Common myeloid progenitor, CD34-positive (primary cell): ENCODE measurements around the gene EZR.

Experiments used
- CTCF ChIA-PET: fragments of 350-600 bp; sonication (Branson Sonifier 250); formaldehyde crosslinking; loops from one replicate; lab custom pipeline; 2021; ENCODE audit warnings: antibody characterized with exemption; lab: Charles Lee
- POLR2A ChIA-PET: fragments of 350-600 bp; sonication (Branson Sonifier 250); formaldehyde crosslinking; loops from one replicate; lab custom pipeline; 2021; ENCODE audit warnings: antibody characterized with exemption; lab: Charles Lee
- DNase-seq, 3 donors: peaks; one replicate each; pipeline versions ENCODE4 v3.0.0 to v3.0.0-alpha.2; 2013
- H3K27ac ChIP-seq, 2 experiments: 1 replicate in 1 of 2; 2 replicates in 1 of 2; pipeline ENCODE4 v1.7.0; 2013; ENCODE audit warnings: inconsistent platforms in 2 of 2, low read length in 2 of 2, mild to moderate bottlenecking in 2 of 2, low read depth in 1 of 2, moderate library complexity in 1 of 2; ENCODE audit not compliant: severe bottlenecking in 2 of 2, insufficient read depth in 1 of 2, poor library complexity in 1 of 2
- H3K27me3 ChIP-seq, 5 experiments: replicated peaks in 2 of 5; 1 replicate in 3 of 5; 2 replicates in 2 of 5; pipeline versions ENCODE4 v1.6.1 to v1.7.0; 2013; ENCODE audit warnings: low read length in 4 of 5, mild to moderate bottlenecking in 2 of 5, moderate library complexity in 2 of 5, inconsistent platforms in 1 of 5; ENCODE audit not compliant: insufficient read depth in 5 of 5, control insufficient read depth in 4 of 5
- H3K36me3 ChIP-seq, 4 experiments: 1 replicate in 2 of 4; 2 replicates in 2 of 4; pipeline versions ENCODE4 v1.6.1 to v1.7.0; 2013; ENCODE audit warnings: low read length in 3 of 4, control low read depth in 1 of 4, mild to moderate bottlenecking in 1 of 4; ENCODE audit not compliant: control insufficient read depth in 4 of 4, insufficient read depth in 4 of 4
- H3K4me1 ChIP-seq, 4 experiments: 1 replicate in 3 of 4; 2 replicates in 1 of 4; pipeline versions ENCODE4 v1.6.1 to v1.7.1; 2013; ENCODE audit warnings: low read length in 3 of 4, mild to moderate bottlenecking in 3 of 4, control low read depth in 1 of 4, inconsistent platforms in 1 of 4, moderate library complexity in 1 of 4; ENCODE audit not compliant: control insufficient read depth in 4 of 4, insufficient read depth in 4 of 4; ENCODE audit errors: control extremely low read depth in 1 of 4
- H3K4me3 ChIP-seq, 7 experiments: 1 replicate in 4 of 7; 2 replicates in 3 of 7; pipeline versions ENCODE4 v1.5.1 to v1.7.0; 2013; ENCODE audit warnings: mild to moderate bottlenecking in 7 of 7, low read length in 6 of 7, moderate library complexity in 6 of 7, inconsistent platforms in 2 of 7, low read depth in 2 of 7, control low read depth in 1 of 7; ENCODE audit not compliant: insufficient read depth in 4 of 7, control insufficient read depth in 1 of 7; ENCODE audit errors: extremely low read depth in 1 of 7
- H3K9me3 ChIP-seq, 5 experiments: 1 replicate in 4 of 5; 2 replicates in 1 of 5; pipeline versions ENCODE4 v1.6.1 to v1.7.1; 2013; ENCODE audit warnings: low read length in 4 of 5, mild to moderate bottlenecking in 2 of 5, inconsistent platforms in 1 of 5, low read depth in 1 of 5, moderate library complexity in 1 of 5; ENCODE audit not compliant: control insufficient read depth in 4 of 5, insufficient read depth in 2 of 5; ENCODE audit errors: control extremely low read depth in 1 of 5
- WGBS: methylation state at CpG from one replicate; pipeline ENCODE4 v1.1.5; 2013; ENCODE audit not compliant: insufficient coverage; 5-methylcytosine and 5-hydroxymethylcytosine counted together

EZR gene

GRCh38 chr6:158783167-158783450, 36.1 kb downstream of the EZR start:
- ChIA-PET POLR2A (no interaction called here), CTCF (interaction anchor here (0.7 to 4.0 kb wide), 2 partner anchors 14 to 190 kb away, joined by 3 to 19 read pairs; no protein-coding TSS in a partner anchor)
- Histone ChIP-seq H3K4me1 (no peaks in the 10 kb centered on the region), H3K36me3 (peaks cover 21 to 91% (median 62%) of the 10 kb centered on the region in 4 experiments), H3K27ac (no peak overlapping the region), H3K27me3 (no peaks in the 10 kb centered on the region), H3K9me3 (no peaks in the 10 kb centered on the region), H3K4me3 (no peak overlapping the region)
- WGBS: no CpG with 5 or more reads among the region's 4 CpGs
- no peak for DNase-seq

- Histone ChIP-seq H3K36me3 (peaks cover 17 to 91% (median 59%) of the 10 kb centered on the region in 4 experiments), H3K9me3 (no peaks in the 10 kb centered on the region), H3K27me3 (no peaks in the 10 kb centered on the region), H3K4me3 (no peak overlapping the region), H3K27ac (no peak overlapping the region), H3K4me1 (no peaks in the 10 kb centered on the region)
- DNase-seq: no peak
- ChIA-PET CTCF (interaction anchor here (0.7 to 4.0 kb wide), 2 partner anchors 14 to 191 kb away, joined by 3 to 19 read pairs; no protein-coding TSS in a partner anchor), POLR2A (no interaction called here)
- 95% methylated on average over 9 of the region's 11 CpGs for WGBS
These were observed 36.6 kb downstream of the EZR start for GRCh38 chr6:158782432-158783166.

GRCh38 chr6:158781692-158782373, 37.3 kb downstream of the EZR start:
- WGBS: 93% methylated on average over 19 of the region's 19 CpGs
- Histone ChIP-seq H3K9me3 (no peaks in the 10 kb centered on the region), H3K4me1 (no peaks in the 10 kb centered on the region), H3K36me3 (peaks cover 12 to 91% (median 59%) of the 10 kb centered on the region in 4 experiments), H3K27me3 (no peaks in the 10 kb centered on the region), H3K27ac (no peak overlapping the region), H3K4me3 (no peak overlapping the region)
- POLR2A ChIA-PET: no interaction called here
- CTCF ChIA-PET: interaction anchor here (1.7 to 4.0 kb wide), 2 partner anchors 10 to 13 kb away, joined by 5 to 19 read pairs; no protein-coding TSS in a partner anchor
- DNase-seq: no peak

GRCh38 chr6:158780988-158781691, 38.0 kb downstream of the EZR start:
- H3K4me1 ChIP-seq: no peaks in the 10 kb centered on the region
- 89% methylated on average over 11 of the region's 11 CpGs for WGBS
- peaks cover 16 to 91% (median 59%) of the 10 kb centered on the region in 4 experiments for H3K36me3 ChIP-seq
- H3K27me3 ChIP-seq: no peaks in the 10 kb centered on the region
- H3K27ac ChIP-seq: no peak overlapping the region
- DNase-seq: no peak
- CTCF ChIA-PET: interaction anchor here (0.8 to 4.0 kb wide), 3 partner anchors 8 to 12 kb away, joined by 4 to 19 read pairs (median 5); no protein-coding TSS in a partner anchor
- H3K9me3 ChIP-seq: no peaks in the 10 kb centered on the region
- H3K4me3 ChIP-seq: no peak overlapping the region
- POLR2A ChIA-PET: no interaction called here

GRCh38 chr6:158780246-158780884, 38.8 kb downstream of the EZR start:
- H3K4me1 ChIP-seq: no peaks in the 10 kb centered on the region
- H3K36me3 ChIP-seq: peaks cover 18 to 93% (median 63%) of the 10 kb centered on the region in 4 experiments
- H3K9me3 ChIP-seq: no peaks in the 10 kb centered on the region
- DNase-seq: no peak
- WGBS: 95% methylated on average over 6 of the region's 7 CpGs
- ChIA-PET POLR2A (no interaction called here), CTCF (interaction anchor here (0.8 to 4.0 kb wide), 6 partner anchors 8 to 73 kb away, joined by 3 to 19 read pairs (median 4); no protein-coding TSS in a partner anchor)
- no peak overlapping the region for H3K4me3 ChIP-seq
- H3K27ac ChIP-seq: no peak overlapping the region
- no peaks in the 10 kb centered on the region for H3K27me3 ChIP-seq

- CTCF ChIA-PET: no interaction called here
- no peaks in the 10 kb centered on the region for H3K4me1 ChIP-seq
- POLR2A ChIA-PET: no interaction called here
- H3K36me3 ChIP-seq: peaks cover 24 to 90% (median 60%) of the 10 kb centered on the region in 4 experiments
- H3K27ac ChIP-seq: no peak overlapping the region
- WGBS: 100% methylated on average over 6 of the region's 6 CpGs
- DNase-seq: no peak
- H3K27me3 ChIP-seq: no peaks in the 10 kb centered on the region
- no peaks in the 10 kb centered on the region for H3K9me3 ChIP-seq
- H3K4me3 ChIP-seq: no peak overlapping the region
These were observed 41.1 kb downstream of the EZR start for GRCh38 chr6:158778005-158778527.
